Heart right ventricle (tissue), 16 donors: Measurements from ENCODE around the gene HBZ. TPM values are rescaled to one million over a fixed set of nuclear protein-coding genes. Genes with fewer than 3 reads are reported as not detected.

Experiments
- ATAC-seq, 8 donors: fragments of 200-7000 bp; cut with Tn5 transposase; one replicate each; pipeline ENCODE4 v1.9.1; 2020; ENCODE audit warnings: mild to moderate bottlenecking in 8 of 8, moderate library complexity in 8 of 8, moderate number of reproducible peaks in 1 of 8
- DNase-seq, 2 donors: peaks; one replicate each; pipeline ENCODE4 v3.0.0-alpha.2; 2020
- H3K27ac ChIP-seq, 10 donors: fragments of 200-600 bp; sonication (generic) in 2 of 10; one replicate each; pipeline versions ENCODE4 v1.5.0 to v1.8.0; 2020 to 2022; ENCODE audit warnings: mild to moderate bottlenecking in 3 of 10
- H3K27me3 ChIP-seq, 7 donors: fragments of 200-600 bp; one replicate each; pipeline ENCODE4 v1.8.0; 2021 to 2022; ENCODE audit warnings: mild to moderate bottlenecking in 2 of 7
- H3K36me3 ChIP-seq, 9 donors: fragments of 200-600 bp; sonication (generic) in 1 of 9; one replicate each; pipeline versions ENCODE4 v1.5.0 to v1.8.0; 2020 to 2022; ENCODE audit warnings: mild to moderate bottlenecking in 2 of 9
- H3K4me1 ChIP-seq, 9 donors: fragments of 200-600 bp; sonication (generic) in 1 of 9; one replicate each; pipeline versions ENCODE4 v1.5.0 to v1.8.0; 2020 to 2022; ENCODE audit warnings: mild to moderate bottlenecking in 4 of 9
- H3K4me3 ChIP-seq, 10 donors: fragments of 200-600 bp; sonication (generic) in 2 of 10; one replicate each; pipeline versions ENCODE4 v1.5.0 to v1.8.0; 2020 to 2022; ENCODE audit warnings: mild to moderate bottlenecking in 7 of 10, moderate library complexity in 2 of 10
- H3K9me3 ChIP-seq, 11 donors: fragments of 200-600 bp in 10 of 11; sonication (generic) in 2 of 11; one replicate each; pipeline versions ENCODE4 v1.5.0 to v1.8.0; 2013 to 2022; ENCODE audit warnings: mild to moderate bottlenecking in 2 of 11, control low read depth in 1 of 11, moderate library complexity in 1 of 11
- WGBS, 2 donors: extraction: QIAGEN DNeasy Blood & Tissue Kit; methylation state at CpG; one replicate each; pipeline ENCODE4 v1.1.7; 2013; ENCODE audit warnings: inconsistent platforms in 1 of 2; 5-methylcytosine and 5-hydroxymethylcytosine counted together
- intact Hi-C, 10 donors: fragments of 100-400 bp; cut with DNase I; formaldehyde crosslinking; loops; one replicate each; pipeline versions ENCODE4 v1.11.1 to v1.14.2; 2022
- polyA plus RNA-seq, 2 donors: library from polyadenylated mRNA; stranded (reverse); fragments of 200-250 nt; gene quantifications; one replicate each; pipeline ENCODE4 v1.2.3, GENCODE V29; 2013
- total RNA-seq, 10 donors: library from RNA; stranded (reverse); fragmentation: NEBNext Ultra II Directional in 3 of 10; extraction: Animal tissue kit (Norgen Biotek cat#: 25700) in 3 of 10; gene quantifications; one replicate each; pipeline versions ENCODE4 v1.2.1 to v1.2.4, GENCODE V29; 2021 to 2023
- TF ChIP-seq, protein P1 (sequence below), 9 donors: fragments of 200-600 bp; sonication (generic) in 2 of 9; IDR thresholded peaks; one replicate each; pipeline versions ENCODE4 v1.5.0 to v1.8.0; 2021 to 2022; ENCODE audit warnings: antibody characterized with exemption in 9 of 9, mild to moderate bottlenecking in 5 of 9, moderate library complexity in 1 of 9
- donor health status: Arrhythmogenic right ventricular cardiomyopathy.
- donor health status: ischemic (EF 13 %, LVEDD 7.1; RV severe dilation, severe dysfunction).
- donor health status: healthy with polysubstance abuse.
- donor health status: DM: no; HTN: yes; CAD: no.
- donor health status: DM: no; HTN: no; CAD: no.
- donor health status: ischemic (EF 25% LVEDD 6.9; RV normal size, moderate dysfunction).
- donor health status: ischemic (EF 25% LVEDD 5.7; RV mildly dilated, moderate dysfunction).
- donor health status: healthy.
- donor health status: DM: yes; HTN: yes; CAD: no.
- donor health status: Ischemic cardiomyopathy.
- donor health status: ischemic (EF 35%, LVEDD 5.7; RV mildly dilated, moderate dysfunction).
- donor health status: nonischemic (EF 11% LVEDD 7.7; RV severe dilation, severe dysfunction).
- donor health status: DM: yes; HTN: yes; CAD: no.
- donor health status: PGD.
- donor health status: ischemic (EF 29% LVEDD 5.4; RV normal size, mild dysfunction).
- donor health status: nonischemic (EF 23%, LVEDD 6.1; RV moderate dilation, normal function).

Gene HBZ
- total and polyA plus RNA-seq, 12 donors = 0.14 TPM; not detected in 11

DNA sequence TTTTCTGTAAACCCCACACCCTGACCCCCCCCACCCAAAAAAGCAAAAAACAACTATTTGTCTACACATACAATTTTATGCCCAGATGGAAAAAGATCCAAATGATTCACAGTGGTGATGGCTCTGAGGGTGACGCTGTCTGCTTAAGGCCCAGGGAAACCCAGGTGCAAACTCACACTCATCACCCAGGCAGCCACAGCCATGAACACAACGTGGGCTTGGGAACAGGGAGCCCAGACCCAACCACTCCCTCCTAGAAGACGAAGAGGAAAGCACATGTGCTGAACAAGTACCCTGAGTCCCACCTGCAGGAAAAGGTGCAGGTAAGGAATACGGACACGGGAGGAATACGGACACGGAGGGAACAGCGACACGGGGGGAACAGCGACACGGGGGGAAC lies 33.2 kb downstream of the HBZ start:
- TF ChIP-seq, protein P1, sequence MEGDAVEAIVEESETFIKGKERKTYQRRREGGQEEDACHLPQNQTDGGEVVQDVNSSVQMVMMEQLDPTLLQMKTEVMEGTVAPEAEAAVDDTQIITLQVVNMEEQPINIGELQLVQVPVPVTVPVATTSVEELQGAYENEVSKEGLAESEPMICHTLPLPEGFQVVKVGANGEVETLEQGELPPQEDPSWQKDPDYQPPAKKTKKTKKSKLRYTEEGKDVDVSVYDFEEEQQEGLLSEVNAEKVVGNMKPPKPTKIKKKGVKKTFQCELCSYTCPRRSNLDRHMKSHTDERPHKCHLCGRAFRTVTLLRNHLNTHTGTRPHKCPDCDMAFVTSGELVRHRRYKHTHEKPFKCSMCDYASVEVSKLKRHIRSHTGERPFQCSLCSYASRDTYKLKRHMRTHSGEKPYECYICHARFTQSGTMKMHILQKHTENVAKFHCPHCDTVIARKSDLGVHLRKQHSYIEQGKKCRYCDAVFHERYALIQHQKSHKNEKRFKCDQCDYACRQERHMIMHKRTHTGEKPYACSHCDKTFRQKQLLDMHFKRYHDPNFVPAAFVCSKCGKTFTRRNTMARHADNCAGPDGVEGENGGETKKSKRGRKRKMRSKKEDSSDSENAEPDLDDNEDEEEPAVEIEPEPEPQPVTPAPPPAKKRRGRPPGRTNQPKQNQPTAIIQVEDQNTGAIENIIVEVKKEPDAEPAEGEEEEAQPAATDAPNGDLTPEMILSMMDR (IDR thresholded peaks at IDR 0.05) = no peak
- Histone ChIP-seq H3K36me3 (peaks cover 0 to 50% (median 30%) of the 10 kb centered on the region in 9 donors), H3K27me3 (peaks cover 0 to 10% (median 1%) of the 10 kb centered on the region in 7 donors), H3K27ac (no peak overlapping the region), H3K4me1 (peaks cover 6 to 11% (median 9%) of the 10 kb centered on the region in 9 donors), H3K4me3 (no peak overlapping the region), H3K9me3 (no peaks in the 10 kb centered on the region)
- ATAC-seq (no peak), DNase-seq (no peak)
- intact Hi-C loops = no loop called here
- 86 to 89% methylated on average over 11 of the region's 11 CpGs for WGBS, 2 donors

DNA sequence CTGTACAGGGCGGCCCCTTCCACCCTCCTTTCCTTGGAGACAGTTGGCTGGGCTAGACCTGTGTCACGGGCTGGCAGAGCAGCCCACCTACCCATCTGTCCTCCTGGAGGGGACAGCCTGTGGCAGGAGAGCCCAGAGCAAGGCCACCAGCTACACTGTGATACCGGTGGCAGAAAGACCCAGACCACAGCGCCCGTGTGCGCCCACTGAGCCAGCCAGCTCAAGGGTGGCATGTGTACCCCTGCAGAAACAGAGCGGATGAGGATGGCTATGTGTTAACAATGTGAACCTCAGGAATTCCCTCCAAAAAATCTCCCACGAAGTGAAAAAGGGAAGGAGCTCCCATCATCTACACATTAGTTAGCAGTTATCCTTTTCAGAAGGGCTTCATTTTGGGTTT lies 34.9 kb downstream of the HBZ start:
- no peaks in the 10 kb centered on the region for H3K27me3 ChIP-seq
- peaks cover 0 to 66% (median 44%) of the 10 kb centered on the region in 9 donors for H3K36me3 ChIP-seq
- TF ChIP-seq, protein P1 (IDR thresholded peaks at IDR 0.05) = no peak
- H3K9me3 ChIP-seq = no peaks in the 10 kb centered on the region
- intact Hi-C loops = no loop called here
- no peak overlapping the region for H3K4me3 ChIP-seq
- WGBS, 2 donors = 94 to 97% methylated on average over 8 of the region's 8 CpGs
- no peaks in the 10 kb centered on the region for H3K4me1 ChIP-seq
- DNase-seq (no peak), ATAC-seq (no peak)
- no peak overlapping the region for H3K27ac ChIP-seq

DNA sequence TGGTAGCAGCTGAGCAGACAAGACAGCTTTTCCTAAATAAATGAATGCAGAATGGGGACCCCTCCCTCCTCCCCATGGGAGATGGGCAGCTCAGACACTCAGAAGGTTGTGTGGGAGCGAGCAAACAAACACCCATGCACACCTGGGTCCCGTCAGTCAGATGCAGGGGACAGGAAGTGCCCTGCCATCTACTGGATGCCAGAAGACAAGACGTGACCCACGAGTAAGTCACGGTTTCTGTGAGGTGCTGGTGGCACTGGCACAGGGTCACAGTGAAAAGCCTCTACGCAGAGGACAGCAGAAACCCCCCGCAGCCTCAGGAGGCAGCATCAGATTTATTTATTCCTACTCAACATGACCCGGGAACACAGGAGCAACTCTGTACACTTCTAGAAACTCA lies 36.2 kb downstream of the HBZ start:
- intact Hi-C loops = no loop called here
- no peaks in the 10 kb centered on the region for H3K9me3 ChIP-seq
- WGBS, 2 donors = 74 to 79% methylated on average over 8 of the region's 8 CpGs
- DNase-seq (no peak), ATAC-seq (no peak)
- no peaks in the 10 kb centered on the region for H3K27me3 ChIP-seq
- no peak overlapping the region for H3K27ac ChIP-seq
- no peaks in the 10 kb centered on the region for H3K4me1 ChIP-seq
- peaks cover 0 to 80% (median 52%) of the 10 kb centered on the region in 9 donors for H3K36me3 ChIP-seq
- TF ChIP-seq, protein P1 (IDR thresholded peaks at IDR 0.05) = no peak
- no peak overlapping the region for H3K4me3 ChIP-seq

GRCh38 chr16:189604-190186 lies 37.3 kb downstream of the HBZ start:
- H3K9me3 ChIP-seq = no peaks in the 10 kb centered on the region
- DNase-seq (no peak), ATAC-seq (peak in 1 of 8 donors; percentile 24)
- peaks cover 2 to 85% (median 62%) of the 10 kb centered on the region in 9 donors for H3K36me3 ChIP-seq
- 94 to 96% methylated on average over 34 of the region's 34 CpGs for WGBS, 2 donors
- no peaks in the 10 kb centered on the region for H3K27me3 ChIP-seq
- no peaks in the 10 kb centered on the region for H3K4me1 ChIP-seq
- no peak overlapping the region for H3K27ac ChIP-seq
- TF ChIP-seq, protein P1 (IDR thresholded peaks at IDR 0.05) = no peak
- H3K4me3 ChIP-seq = no peak overlapping the region
- intact Hi-C loops = no loop called here
